ENCODE measurements around the gene CACNG8.

- TF ChIP-seq CTCF (conservative IDR thresholded peaks at IDR 0.05; ENCODE audit: low read length), result no peak
- no peak for TF ChIP-seq EZH2phosphoT487 (IDR thresholded peaks at IDR 0.05; ENCODE audit: borderline replicate concordance)
These were observed 60.5 kb downstream of the CACNG8 start for GRCh38 chr19:54023191-54023590.

All from Loucy (cell line).